Rectal smooth muscle tissue (tissue), 1 donor: ENCODE measurements around the gene STAB1.

Experiments
- H3K27ac ChIP-seq: one replicate; pipeline ENCODE4 v1.7.0; 2013; ENCODE audit warnings: low read depth, low read length, inconsistent platforms
- H3K27me3 ChIP-seq: one replicate; pipeline ENCODE4 v1.7.0; 2013; ENCODE audit warnings: low read length; ENCODE audit not compliant: control insufficient read depth, insufficient read depth
- H3K36me3 ChIP-seq: one replicate; pipeline ENCODE4 v1.7.0; 2013; ENCODE audit warnings: low read length; ENCODE audit not compliant: control insufficient read depth, insufficient read depth
- H3K4me1 ChIP-seq: one replicate; pipeline ENCODE4 v1.7.0; 2013; ENCODE audit warnings: low read length; ENCODE audit not compliant: control insufficient read depth, insufficient read depth
- H3K4me3 ChIP-seq: one replicate; pipeline ENCODE4 v1.7.0; 2013; ENCODE audit warnings: low read length
- H3K9ac ChIP-seq: one replicate; pipeline ENCODE4 v1.7.0; 2013; ENCODE audit warnings: low read length

The STAB1 gene

GRCh38 chr3:52470920-52471319 is 24.2 kb upstream of the STAB1 start:
- H3K4me1 ChIP-seq, result peaks cover 2% of the 10 kb centered on the region
- no peak overlapping the region for H3K4me3 ChIP-seq
- peaks cover 17% of the 10 kb centered on the region for H3K36me3 ChIP-seq
- H3K27ac ChIP-seq, result no peak overlapping the region
- no peak overlapping the region for H3K9ac ChIP-seq
- H3K27me3 ChIP-seq, result no peaks in the 10 kb centered on the region

- H3K4me1 ChIP-seq, result peaks cover 2% of the 10 kb centered on the region
- H3K4me3 ChIP-seq, result no peak overlapping the region
- no peak overlapping the region for H3K9ac ChIP-seq
- H3K27ac ChIP-seq, result no peak overlapping the region
- no peaks in the 10 kb centered on the region for H3K27me3 ChIP-seq
- peaks cover 23% of the 10 kb centered on the region for H3K36me3 ChIP-seq
Measured at GRCh38 chr3:52471371-52472238, 23.5 kb upstream of the STAB1 start.

GRCh38 chr3:52472239-52473000 is 22.7 kb upstream of the STAB1 start:
- Histone ChIP-seq H3K4me3 (no peak overlapping the region), H3K9ac (no peak overlapping the region), H3K27ac (no peak overlapping the region), H3K27me3 (no peaks in the 10 kb centered on the region), H3K36me3 (peaks cover 26% of the 10 kb centered on the region), H3K4me1 (peaks cover 2% of the 10 kb centered on the region)

GRCh38 chr3:52473026-52473425 is 22.1 kb upstream of the STAB1 start:
- no peaks in the 10 kb centered on the region for H3K27me3 ChIP-seq
- peaks cover 2% of the 10 kb centered on the region for H3K4me1 ChIP-seq
- no peak overlapping the region for H3K9ac ChIP-seq
- peaks cover 32% of the 10 kb centered on the region for H3K36me3 ChIP-seq
- no peak overlapping the region for H3K4me3 ChIP-seq
- no peak overlapping the region for H3K27ac ChIP-seq

- H3K4me3 ChIP-seq, result no peak overlapping the region
- H3K4me1 ChIP-seq, result no peaks in the 10 kb centered on the region
- no peak overlapping the region for H3K9ac ChIP-seq
Measured at GRCh38 chr3:52477076-52477795, 17.9 kb upstream of the STAB1 start.

GRCh38 chr3:52477796-52478095 is 17.4 kb upstream of the STAB1 start:
- peaks cover 59% of the 10 kb centered on the region for H3K36me3 ChIP-seq
- no peak overlapping the region for H3K4me3 ChIP-seq
- H3K4me1 ChIP-seq, result no peaks in the 10 kb centered on the region
- H3K27ac ChIP-seq, result no peak overlapping the region
- H3K9ac ChIP-seq, result no peak overlapping the region
- no peaks in the 10 kb centered on the region for H3K27me3 ChIP-seq

More at GRCh38 chr3:52477076-52477795, 17.9 kb upstream of the STAB1 start:
- H3K27me3 ChIP-seq, result no peaks in the 10 kb centered on the region
- peaks cover 62% of the 10 kb centered on the region for H3K36me3 ChIP-seq
- H3K27ac ChIP-seq, result no peak overlapping the region

GRCh38 chr3:52479037-52479876 is 15.9 kb upstream of the STAB1 start:
- no peak overlapping the region for H3K27ac ChIP-seq

GRCh38 chr3:52479877-52480575 is 15.1 kb upstream of the STAB1 start:
- Histone ChIP-seq H3K27ac (no peak overlapping the region), H3K27me3 (no peaks in the 10 kb centered on the region), H3K9ac (no peak overlapping the region), H3K4me1 (peaks cover 6% of the 10 kb centered on the region), H3K36me3 (peaks cover 53% of the 10 kb centered on the region), H3K4me3 (no peak overlapping the region)

More at GRCh38 chr3:52479037-52479876, 15.9 kb upstream of the STAB1 start:
- peaks cover 6% of the 10 kb centered on the region for H3K4me1 ChIP-seq
- no peaks in the 10 kb centered on the region for H3K27me3 ChIP-seq
- no peak overlapping the region for H3K4me3 ChIP-seq
- H3K36me3 ChIP-seq, result peaks cover 53% of the 10 kb centered on the region
- no peak overlapping the region for H3K9ac ChIP-seq

- Histone ChIP-seq H3K9ac (no peak overlapping the region), H3K36me3 (peaks cover 49% of the 10 kb centered on the region), H3K4me1 (peaks cover 6% of the 10 kb centered on the region), H3K4me3 (no peak overlapping the region), H3K27ac (no peak overlapping the region), H3K27me3 (no peaks in the 10 kb centered on the region)
Measured at GRCh38 chr3:52480768-52481715, 14.1 kb upstream of the STAB1 start.

- H3K27ac ChIP-seq, result no peak overlapping the region
- peaks cover 50% of the 10 kb centered on the region for H3K36me3 ChIP-seq
- H3K4me1 ChIP-seq, result peaks cover 6% of the 10 kb centered on the region
Measured at GRCh38 chr3:52481819-52482521, 13.2 kb upstream of the STAB1 start.

More at GRCh38 chr3:52481819-52482521, 13.2 kb upstream of the STAB1 start:
- H3K27me3 ChIP-seq, result no peaks in the 10 kb centered on the region
- H3K4me3 ChIP-seq, result no peak overlapping the region
- no peak overlapping the region for H3K9ac ChIP-seq
